Forelimb muscle (tissue), 1 donor: ENCODE results near the gene CFAP299. TPM values are rescaled to one million over a fixed set of nuclear protein-coding genes. Genes with fewer than 3 reads are reported as not detected.
"Not testable (repeated sequence)": the region's sequence is repeated elsewhere in the genome, so short reads cannot be mapped to it uniquely, and the experiment has no call there.

Source experiments
- DNase-seq: peaks from one replicate; pipeline ENCODE4 v3.0.0-alpha.2; 2013; ENCODE audit warnings: low read depth
- polyA plus RNA-seq: library from polyadenylated mRNA; unstranded; fragments of 120-200 nt; gene quantifications from one replicate; pipeline ENCODE4 v1.2.1, GENCODE V29; 2013; ENCODE audit not compliant: insufficient read length

The CFAP299 gene
- polyA plus RNA-seq, 1 donor, result 0.23 TPM

GRCh38 chr4:80610199-80610598, 274.7 kb downstream of the CFAP299 start:
- DNase-seq, result no peak

GRCh38 chr4:80610845-80611677, 275.5 kb downstream of the CFAP299 start:
- DNase-seq, result no peak

- no peak for DNase-seq
Measured at GRCh38 chr4:80611678-80611979, 276.1 kb downstream of the CFAP299 start.

- DNase-seq, result no peak
Measured at GRCh38 chr4:80613470-80613869, 277.9 kb downstream of the CFAP299 start.

DNA sequence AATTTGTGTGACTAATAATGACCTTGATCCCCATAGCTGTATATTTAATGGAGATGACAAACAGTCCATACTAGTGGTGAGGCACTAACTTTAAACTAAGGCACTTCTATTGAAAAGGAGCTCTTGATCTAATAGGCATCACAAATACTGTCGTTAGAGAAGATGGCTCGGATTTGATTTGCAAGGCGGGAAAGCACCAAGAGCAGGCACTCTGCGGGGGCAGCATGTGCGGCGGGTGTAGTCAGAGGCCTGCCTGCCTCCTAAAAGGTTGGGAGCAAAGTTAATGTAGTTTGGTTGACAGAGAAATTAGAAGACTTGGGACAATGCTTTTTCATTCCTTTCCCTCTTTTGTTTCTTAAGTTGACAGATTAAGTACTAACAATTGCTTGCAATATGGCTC, 278.8 kb downstream of the CFAP299 start:
- DNase-seq, result no peak

DNA sequence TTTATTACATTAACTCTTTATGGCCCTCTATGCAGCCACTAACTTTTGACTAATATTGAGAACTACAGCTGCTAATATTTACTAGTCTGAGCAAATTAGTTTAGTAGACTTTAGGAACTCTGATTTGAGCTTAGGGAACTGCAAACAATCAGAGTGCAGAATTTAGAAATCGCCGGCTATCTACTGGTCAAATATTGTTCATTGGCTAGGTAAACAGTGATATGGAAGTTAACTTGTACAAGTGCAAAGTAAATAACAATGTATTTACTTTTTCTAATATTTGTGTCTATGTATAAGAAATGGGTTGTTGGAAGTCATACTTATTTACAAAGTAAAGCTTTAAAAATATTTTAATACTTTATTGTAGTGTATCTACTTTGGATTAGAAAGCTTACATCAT, 279.6 kb downstream of the CFAP299 start:
- DNase-seq, result no peak

DNA sequence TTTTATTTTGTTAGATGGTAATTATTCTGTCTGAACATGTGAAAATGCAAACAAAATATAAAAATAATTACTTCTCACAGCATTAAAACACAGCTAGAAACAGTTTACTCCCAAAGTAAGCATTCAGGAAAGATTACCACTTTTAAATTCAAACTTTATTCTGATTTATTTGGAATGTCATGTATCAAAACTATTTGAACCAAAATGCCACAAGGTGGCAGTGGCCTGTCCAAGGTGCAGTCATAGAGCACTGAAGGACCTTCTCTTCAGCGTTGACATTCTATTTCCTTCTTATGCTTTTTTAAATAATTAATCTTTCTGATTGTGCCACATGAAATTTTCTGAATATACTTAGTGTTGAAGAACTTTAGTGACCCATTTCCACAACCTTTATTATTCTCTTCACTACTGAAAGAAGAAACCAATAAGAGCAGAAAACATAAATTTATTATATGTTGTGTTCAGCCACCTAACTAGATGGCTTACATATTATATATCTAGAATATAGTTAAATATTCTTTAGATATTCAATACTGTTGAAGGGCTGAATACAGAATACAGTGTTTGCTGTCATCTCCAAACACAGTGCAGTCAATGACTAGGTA, 283.6 kb downstream of the CFAP299 start:
- DNase-seq, result no peak

- no peak for DNase-seq
Measured at GRCh38 chr4:80631861-80632260, 296.3 kb downstream of the CFAP299 start.

DNA sequence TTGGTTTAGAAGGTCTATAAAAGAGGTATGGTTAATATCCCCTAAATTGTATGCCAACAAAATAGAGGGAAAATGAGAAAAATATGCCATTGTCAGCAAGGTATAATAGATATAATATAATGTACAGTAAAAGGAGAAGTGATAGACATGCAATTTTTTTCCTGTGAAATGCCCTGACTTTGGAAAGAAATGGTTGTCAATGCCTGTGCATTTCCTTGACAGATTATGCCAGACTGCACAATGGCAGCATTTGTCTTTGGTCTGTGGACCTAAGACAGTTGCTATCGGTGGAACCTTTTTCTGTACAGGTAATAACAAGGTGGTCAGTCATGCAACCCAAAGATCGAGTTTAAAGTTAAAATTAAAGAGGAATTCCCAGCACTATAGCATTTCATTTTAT, 301.7 kb downstream of the CFAP299 start:
- DNase-seq, result no peak

DNA sequence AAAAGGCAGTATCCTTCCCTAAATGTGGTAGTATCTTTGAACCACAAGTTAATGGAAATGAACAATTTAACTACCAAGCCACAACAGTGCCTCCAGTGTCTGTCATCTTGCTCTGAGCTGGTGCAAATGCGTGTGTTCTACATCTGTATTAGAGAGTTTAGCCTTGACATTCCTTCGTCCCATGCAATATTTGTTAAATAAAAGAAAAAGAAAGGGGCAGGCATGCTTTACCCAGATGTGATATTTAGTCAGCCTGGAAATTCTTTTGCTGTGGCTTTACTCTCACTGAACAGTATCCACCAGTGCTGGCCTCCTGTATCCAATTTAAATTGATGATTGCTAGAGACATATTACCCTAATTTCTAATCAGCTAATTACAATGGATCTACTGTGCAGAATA, 310.5 kb downstream of the CFAP299 start:
- DNase-seq, result no peak

DNA sequence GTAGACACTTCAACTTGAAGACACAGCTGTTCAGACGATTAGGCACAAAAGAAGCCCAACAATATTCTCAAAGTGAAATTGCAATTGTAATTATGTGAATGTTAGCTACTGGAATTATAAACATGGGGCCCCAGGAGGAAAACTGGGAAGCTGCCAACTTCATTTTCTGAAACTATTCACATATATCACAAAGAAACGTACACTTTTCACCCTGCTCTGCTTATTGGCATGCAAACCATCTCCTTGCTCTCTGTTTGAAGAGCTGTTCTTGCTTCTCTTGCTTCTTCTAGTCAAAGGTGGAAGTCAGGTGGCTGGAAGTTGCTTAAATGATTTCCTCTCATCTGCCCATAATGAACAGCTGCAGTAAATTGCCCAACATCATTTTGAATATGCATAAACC, 320.1 kb downstream of the CFAP299 start:
- DNase-seq, result no peak

- DNase-seq, result not testable (repeated sequence)
Measured at GRCh38 chr4:80670118-80670517, 334.6 kb downstream of the CFAP299 start.

GRCh38 chr4:80678413-80678812, 342.9 kb downstream of the CFAP299 start:
- no peak for DNase-seq

DNA sequence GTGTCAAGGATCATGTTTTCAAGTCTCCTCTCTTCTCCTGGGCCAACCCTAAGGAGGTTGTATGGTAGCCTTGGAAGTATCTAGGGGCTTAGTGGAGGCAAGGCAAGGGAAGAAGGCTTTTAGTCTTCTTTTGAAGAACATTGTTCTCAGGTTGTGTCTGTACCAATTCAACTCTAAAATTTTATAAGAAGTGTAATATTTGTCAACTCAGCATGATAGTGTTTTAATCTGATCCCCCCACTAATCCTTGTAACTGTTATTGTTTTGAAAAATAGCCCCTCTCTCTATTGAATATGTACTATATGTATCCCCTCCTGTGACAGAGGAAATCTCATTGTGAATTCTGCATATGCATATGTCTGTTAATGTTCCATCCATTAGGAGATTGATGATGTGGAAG, 345.4 kb downstream of the CFAP299 start:
- no peak for DNase-seq

DNA sequence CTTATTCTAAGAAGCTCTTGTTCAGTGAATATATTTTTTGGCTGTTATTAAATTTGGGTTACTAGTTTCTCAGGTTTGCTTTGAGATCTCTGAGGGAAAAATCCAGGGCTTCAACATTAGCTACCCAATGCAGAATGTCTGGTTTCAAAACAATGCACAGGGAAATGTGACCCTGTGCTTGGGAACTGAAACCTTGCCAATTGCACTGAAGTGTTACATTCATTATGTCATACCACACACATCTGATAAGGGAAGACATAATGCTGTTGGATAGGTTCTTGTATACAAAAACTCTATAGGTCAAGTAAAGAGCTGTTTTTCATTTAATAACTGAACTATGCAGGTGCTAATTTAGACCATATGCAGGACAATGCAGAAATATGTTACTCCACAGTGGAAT, 349.7 kb downstream of the CFAP299 start:
- no peak for DNase-seq

GRCh38 chr4:80687736-80688135, 352.2 kb downstream of the CFAP299 start:
- DNase-seq, result not testable (repeated sequence)

GRCh38 chr4:80694171-80694570, 358.6 kb downstream of the CFAP299 start:
- no peak for DNase-seq

- no peak for DNase-seq
Measured at GRCh38 chr4:80705311-80705710, 369.8 kb downstream of the CFAP299 start.

- no peak for DNase-seq
Measured at GRCh38 chr4:80709082-80709869, 373.7 kb downstream of the CFAP299 start.

GRCh38 chr4:80710748-80711451, 375.4 kb downstream of the CFAP299 start:
- DNase-seq, result no peak

- DNase-seq, result no peak
Measured at GRCh38 chr4:80711956-80712355, 376.4 kb downstream of the CFAP299 start.

DNA sequence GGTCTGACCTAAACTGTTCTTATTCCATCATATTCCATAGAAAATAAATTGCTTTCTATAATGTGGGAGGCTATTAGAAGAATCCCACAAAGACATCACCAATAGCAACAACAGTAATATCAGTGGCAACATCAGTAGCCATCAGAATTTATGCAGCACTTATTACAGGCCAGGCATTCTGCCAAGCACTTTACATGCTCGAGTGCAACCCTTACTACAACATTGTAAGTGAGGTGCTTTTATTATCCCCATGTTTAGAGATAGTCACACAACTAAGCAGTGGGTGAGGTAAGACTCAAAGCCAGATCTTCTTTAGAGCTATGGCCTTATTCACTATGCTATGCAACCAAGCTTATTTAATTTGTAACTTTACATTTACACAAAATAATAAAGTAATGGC, 377.9 kb downstream of the CFAP299 start:
- no peak for DNase-seq
